AG04449 (cell line): ENCODE data around the gene NAIF1.

Source experiments
- CTCF ChIA-PET: fragments of 350-600 bp; formaldehyde crosslinking; extraction: SDS; loops from one replicate; lab custom pipeline; 2021; ENCODE audit warnings: antibody characterized with exemption; lab: Yijun Ruan, JAX
- POLR2A ChIA-PET: fragments of 400-600, 350-600 bp; formaldehyde crosslinking; extraction: SDS; loops from one replicate; lab custom pipeline; 2020; ENCODE audit warnings: antibody characterized with exemption, inconsistent platforms; lab: Yijun Ruan, JAX
- DNase-seq: peaks from one replicate; pipeline ENCODE4 v3.0.0-alpha.2; 2010; ENCODE audit warnings: low read depth, low spot score
- H3K4me3 ChIP-seq: 2 replicates; pipeline ENCODE4 v1.5.1; 2011; ENCODE audit warnings: low read depth, mild to moderate bottlenecking, control low read depth, low read length
- CTCF ChIP-seq: IDR thresholded peaks from one replicate; pipeline ENCODE4 v1.5.1; 2011; ENCODE audit warnings: mild to moderate bottlenecking, moderate library complexity, low read length, control low read depth, inconsistent platforms; ENCODE audit not compliant: insufficient read depth; ENCODE audit errors: missing control alignments

Gene NAIF1

GRCh38 chr9:128091571-128091970 lies 24.5 kb upstream of the NAIF1 start:
- no peak for TF ChIP-seq CTCF
- no peak for DNase-seq
- CTCF ChIA-PET = interaction anchor here (1.2 to 15.3 kb wide), 7 partner anchors 9 to 149 kb away, joined by 4 to 131 read pairs (median 12); partner anchors contain the start of gene NAIF1
- H3K4me3 ChIP-seq = peak overlapping the region; percentile 54
- POLR2A ChIA-PET = interaction anchor here (1.0 kb wide), 1 partner anchor 8 kb away, joined by 4 read pairs; no protein-coding TSS in a partner anchor

GRCh38 chr9:128091144-128091543 lies 24.0 kb upstream of the NAIF1 start:
- TF ChIP-seq CTCF = no peak
- CTCF ChIA-PET = interaction anchor here (1.2 to 15.3 kb wide), 7 partner anchors 9 to 148 kb away, joined by 4 to 131 read pairs (median 12); partner anchors contain the start of gene NAIF1
- peak; percentile 63 for DNase-seq
- POLR2A ChIA-PET = interaction anchor here (1.0 kb wide), 1 partner anchor 9 kb away, joined by 4 read pairs; no protein-coding TSS in a partner anchor
- peak overlapping the region; percentile 54 for H3K4me3 ChIP-seq

- DNase-seq = no peak
- no peak for TF ChIP-seq CTCF
- ChIA-PET CTCF (interaction anchor here (1.3 to 15.3 kb wide), 3 partner anchors 17 to 147 kb away, joined by 8 to 131 read pairs (median 15); no protein-coding TSS in a partner anchor), POLR2A (no interaction called here)
- H3K4me3 ChIP-seq = no peak overlapping the region
Measured at GRCh38 chr9:128089299-128089698, 22.2 kb upstream of the NAIF1 start.

- no peak for DNase-seq
- TF ChIP-seq CTCF = no peak
- ChIA-PET CTCF (interaction anchor here (0.5 to 15.3 kb wide), 9 partner anchors 8 to 146 kb away, joined by 3 to 131 read pairs (median 3); no protein-coding TSS in a partner anchor), POLR2A (no interaction called here)
- H3K4me3 ChIP-seq = no peak overlapping the region
Measured at GRCh38 chr9:128088253-128088945, 21.3 kb upstream of the NAIF1 start.

GRCh38 chr9:128087262-128087661 lies 20.1 kb upstream of the NAIF1 start:
- no peak for TF ChIP-seq CTCF
- no peak overlapping the region for H3K4me3 ChIP-seq
- ChIA-PET POLR2A (no interaction called here), CTCF (interaction anchor here (1.0 to 15.3 kb wide), 9 partner anchors 8 to 145 kb away, joined by 3 to 131 read pairs (median 3); no protein-coding TSS in a partner anchor)
- DNase-seq = no peak

GRCh38 chr9:128085943-128086342 lies 18.8 kb upstream of the NAIF1 start:
- DNase-seq = no peak
- POLR2A ChIA-PET = no interaction called here

More at GRCh38 chr9:128085943-128086342, 18.8 kb upstream of the NAIF1 start:
- CTCF ChIA-PET = interaction anchor here (1.7 to 15.3 kb wide), 3 partner anchors 12 to 143 kb away, joined by 6 to 131 read pairs (median 28); no protein-coding TSS in a partner anchor
- TF ChIP-seq CTCF = no peak
- no peak overlapping the region for H3K4me3 ChIP-seq
